ENCODE measurements around the gene NIFK. TPM values are rescaled to one million over a fixed set of nuclear protein-coding genes. Genes with fewer than 3 reads are reported as not detected.
"Not testable (repeated sequence)": the region's sequence is repeated elsewhere in the genome, so short reads cannot be mapped to it uniquely, and the experiment has no call there.

NIFK gene
- total RNA-seq, 2 donors from 2014 or later = 103 to 146 TPM

GRCh38 chr2:121711481-121711880 lies 25.2 kb downstream of the NIFK start:
- H3K4me3 Mint-ChIP-seq; H3K27me3 Mint-ChIP-seq; H3K4me1 Mint-ChIP-seq; H3K36me3 Mint-ChIP-seq (ENCODE audit: low read depth); ATAC-seq (replicated peaks); H3K27ac Mint-ChIP-seq; H3K9me3 Mint-ChIP-seq: not testable (repeated sequence)

- H3K27ac Mint-ChIP-seq = no peak overlapping the region
- H3K4me1 Mint-ChIP-seq = no peaks in the 10 kb centered on the region
- no peak for ATAC-seq (replicated peaks)
- no peaks in the 10 kb centered on the region for H3K27me3 Mint-ChIP-seq
- no peaks in the 10 kb centered on the region for H3K36me3 Mint-ChIP-seq (ENCODE audit: low read depth)
- no peak overlapping the region for H3K4me3 Mint-ChIP-seq
- no peaks in the 10 kb centered on the region for H3K9me3 Mint-ChIP-seq
These were observed 26.1 kb downstream of the NIFK start for GRCh38 chr2:121710470-121711170.

- Mint-ChIP-seq H3K27me3 (no peaks in the 10 kb centered on the region), H3K27ac (no peak overlapping the region), H3K36me3 (ENCODE audit: low read depth) (no peaks in the 10 kb centered on the region), H3K9me3 (no peaks in the 10 kb centered on the region), H3K4me3 (no peak overlapping the region), H3K4me1 (no peaks in the 10 kb centered on the region)
- ATAC-seq (replicated peaks) = no peak
These were observed 26.8 kb downstream of the NIFK start for GRCh38 chr2:121709776-121710469.

GRCh38 chr2:121707920-121708361 lies 28.7 kb downstream of the NIFK start:
- ATAC-seq (replicated peaks) = no peak
- H3K9me3 Mint-ChIP-seq = no peaks in the 10 kb centered on the region

GRCh38 chr2:121707344-121707919 lies 29.2 kb downstream of the NIFK start:
- Mint-ChIP-seq H3K27ac (no peak overlapping the region), H3K4me3 (no peak overlapping the region), H3K4me1 (peaks cover 2% of the 10 kb centered on the region), H3K9me3 (no peaks in the 10 kb centered on the region), H3K27me3 (no peaks in the 10 kb centered on the region), H3K36me3 (ENCODE audit: low read depth) (no peaks in the 10 kb centered on the region)
- no peak for ATAC-seq (replicated peaks)

More at GRCh38 chr2:121707920-121708361, 28.7 kb downstream of the NIFK start:
- H3K27ac Mint-ChIP-seq = no peak overlapping the region
- no peaks in the 10 kb centered on the region for H3K4me1 Mint-ChIP-seq
- no peak overlapping the region for H3K4me3 Mint-ChIP-seq
- H3K27me3 Mint-ChIP-seq = no peaks in the 10 kb centered on the region
- no peaks in the 10 kb centered on the region for H3K36me3 Mint-ChIP-seq (ENCODE audit: low read depth)

GRCh38 chr2:121705958-121706357 lies 30.7 kb downstream of the NIFK start:
- Mint-ChIP-seq H3K27me3 (no peaks in the 10 kb centered on the region), H3K9me3 (no peaks in the 10 kb centered on the region), H3K27ac (no peak overlapping the region), H3K4me3 (no peak overlapping the region), H3K4me1 (peaks cover 9% of the 10 kb centered on the region), H3K36me3 (ENCODE audit: low read depth) (no peaks in the 10 kb centered on the region)
- no peak for ATAC-seq (replicated peaks)

- no peak overlapping the region for H3K27ac Mint-ChIP-seq
These were observed 31.3 kb downstream of the NIFK start for GRCh38 chr2:121705390-121705789.

GRCh38 chr2:121701761-121702160 lies 34.9 kb downstream of the NIFK start:
- H3K36me3 Mint-ChIP-seq (ENCODE audit: low read depth); H3K9me3 Mint-ChIP-seq; H3K27me3 Mint-ChIP-seq; ATAC-seq (replicated peaks): not testable (repeated sequence)
- Mint-ChIP-seq H3K4me1 (peaks cover 34% of the 10 kb centered on the region), H3K4me3 (peak overlapping the region; percentile 90), H3K27ac (peak overlapping the region; percentile 22)

More at GRCh38 chr2:121705390-121705789, 31.3 kb downstream of the NIFK start:
- ATAC-seq (replicated peaks) = no peak
- Mint-ChIP-seq H3K27me3 (no peaks in the 10 kb centered on the region), H3K9me3 (no peaks in the 10 kb centered on the region), H3K4me1 (peaks cover 14% of the 10 kb centered on the region), H3K4me3 (no peak overlapping the region), H3K36me3 (ENCODE audit: low read depth) (no peaks in the 10 kb centered on the region)

GRCh38 chr2:121699421-121700333 lies 37.0 kb downstream of the NIFK start:
- H3K4me1 Mint-ChIP-seq = peaks cover 34% of the 10 kb centered on the region
- peak overlapping the region; percentile 96 for H3K27ac Mint-ChIP-seq
- H3K27me3 Mint-ChIP-seq = no peaks in the 10 kb centered on the region
- peak overlapping the region; percentile 90 for H3K4me3 Mint-ChIP-seq
- peak; percentile 97 for ATAC-seq (replicated peaks)
- H3K9me3 Mint-ChIP-seq = no peaks in the 10 kb centered on the region
- no peaks in the 10 kb centered on the region for H3K36me3 Mint-ChIP-seq (ENCODE audit: low read depth)

GRCh38 chr2:121698318-121698930 lies 38.3 kb downstream of the NIFK start:
- Mint-ChIP-seq H3K9me3 (no peaks in the 10 kb centered on the region), H3K36me3 (ENCODE audit: low read depth) (no peaks in the 10 kb centered on the region), H3K27ac (peak overlapping the region; percentile 96), H3K4me1 (peaks cover 34% of the 10 kb centered on the region), H3K4me3 (peak overlapping the region; percentile 90), H3K27me3 (no peaks in the 10 kb centered on the region)
- peak; percentile 34 for ATAC-seq (replicated peaks)

- H3K27ac Mint-ChIP-seq = peak overlapping the region; percentile 29
These were observed 39.5 kb downstream of the NIFK start for GRCh38 chr2:121697108-121697631.

GRCh38 chr2:121696410-121696930 lies 40.2 kb downstream of the NIFK start:
- ATAC-seq (replicated peaks) = no peak
- Mint-ChIP-seq H3K27me3 (no peaks in the 10 kb centered on the region), H3K9me3 (no peaks in the 10 kb centered on the region), H3K36me3 (ENCODE audit: low read depth) (no peaks in the 10 kb centered on the region), H3K27ac (no peak overlapping the region), H3K4me1 (peaks cover 25% of the 10 kb centered on the region), H3K4me3 (no peak overlapping the region)

More at GRCh38 chr2:121697108-121697631, 39.5 kb downstream of the NIFK start:
- ATAC-seq (replicated peaks) = no peak
- Mint-ChIP-seq H3K9me3 (no peaks in the 10 kb centered on the region), H3K4me3 (no peak overlapping the region), H3K36me3 (ENCODE audit: low read depth) (no peaks in the 10 kb centered on the region), H3K27me3 (no peaks in the 10 kb centered on the region), H3K4me1 (peaks cover 30% of the 10 kb centered on the region)

- no peak for ATAC-seq (replicated peaks)
- H3K36me3 Mint-ChIP-seq (ENCODE audit: low read depth) = no peaks in the 10 kb centered on the region
These were observed 41.6 kb downstream of the NIFK start for GRCh38 chr2:121695171-121695451.

More at GRCh38 chr2:121695171-121695451, 41.6 kb downstream of the NIFK start:
- Mint-ChIP-seq H3K4me1 (peaks cover 18% of the 10 kb centered on the region), H3K27me3 (no peaks in the 10 kb centered on the region), H3K27ac (no peak overlapping the region), H3K4me3 (no peak overlapping the region), H3K9me3 (no peaks in the 10 kb centered on the region)
